SK-N-SH (cell line): ENCODE measurements around the gene VAPB. TPM values are rescaled to one million over a fixed set of nuclear protein-coding genes. Genes with fewer than 3 reads are reported as not detected.

Source experiments
- CTCF ChIA-PET: fragments of 300-600, 350-600 bp; formaldehyde crosslinking; extraction: SDS; loops from one replicate; lab custom pipeline; 2021; lab: Yijun Ruan, JAX
- POLR2A ChIA-PET: fragments of 350-600 bp; sonication (Branson Sonifier 250); formaldehyde crosslinking; extraction: SDS; loops from one replicate; lab custom pipeline; 2020; ENCODE audit warnings: antibody characterized with exemption, inconsistent platforms; lab: Yijun Ruan, JAX
- DNase-seq: peaks from one replicate; pipeline ENCODE4 v3.0.0; 2012
- H2AFZ ChIP-seq: fragments of 200-600 bp; sonication (generic); 2 replicates; pipeline ENCODE4 v1.8.1; 2016; ENCODE audit warnings: antibody characterized with exemption, mild to moderate bottlenecking, low read depth
- H3F3A ChIP-seq: fragments of 200-600 bp; sonication (generic); replicated peaks from 2 replicates; pipeline ENCODE3; 2016; ENCODE audit warnings: antibody characterized with exemption, mild to moderate bottlenecking; ENCODE audit not compliant: insufficient read depth
- H3K27ac ChIP-seq, 2 experiments: fragments of 200-500 bp in 1 of 2; fragments of 200-600 bp in 1 of 2; sonication (Bioruptor generic) in 1 of 2; sonication (generic), shearing (Covaris generic) in 1 of 2; 2 replicates each; pipeline versions ENCODE4 v1.5.1 to v1.6.1; 2014 to 2016; ENCODE audit warnings: low read depth in 2 of 2, inconsistent platforms in 1 of 2, low read length in 1 of 2, mild to moderate bottlenecking in 1 of 2, mixed read lengths in 1 of 2
- H3K27me3 ChIP-seq: fragments of 200-600 bp; sonication (generic), shearing (Covaris generic); 2 replicates; pipeline ENCODE4 v1.6.1; 2016; ENCODE audit warnings: mixed run types; ENCODE audit not compliant: insufficient read depth
- H3K36me3 ChIP-seq, 2 experiments: fragments of 200-500 bp in 1 of 2; fragments of 200-600 bp in 1 of 2; sonication (Bioruptor generic) in 1 of 2; sonication (generic) in 1 of 2; replicated peaks in 1 of 2; 2 replicates each; pipeline versions ENCODE3 to v1.5.1; 2014 to 2016; ENCODE audit warnings: low read length in 1 of 2, mild to moderate bottlenecking in 1 of 2; ENCODE audit not compliant: insufficient read depth in 2 of 2, control insufficient read depth in 1 of 2
- H3K4me1 ChIP-seq, 2 experiments: fragments of 200-500 bp in 1 of 2; fragments of 200-600 bp in 1 of 2; sonication (Bioruptor generic) in 1 of 2; sonication (generic), shearing (Covaris generic) in 1 of 2; 2 replicates each; pipeline versions ENCODE4 v1.5.1 to v1.6.1; 2014 to 2016; ENCODE audit warnings: low read depth in 1 of 2, low read length in 1 of 2, mixed run types in 1 of 2; ENCODE audit not compliant: insufficient read depth in 2 of 2, control insufficient read depth in 1 of 2
- H3K4me2 ChIP-seq: fragments of 200-600 bp; sonication (generic), shearing (Covaris generic); 2 replicates; pipeline ENCODE4 v1.6.1; 2017; ENCODE audit warnings: mixed run types
- H3K4me3 ChIP-seq, 2 experiments: fragments of 200-500 bp in 1 of 2; fragments of 200-600 bp in 1 of 2; sonication (Bioruptor generic) in 1 of 2; sonication (generic), shearing (Covaris generic) in 1 of 2; 2 replicates each; pipeline versions ENCODE4 v1.5.1 to v1.8.1; 2014 to 2016; ENCODE audit warnings: low read depth in 2 of 2, inconsistent platforms in 1 of 2, low read length in 1 of 2, mild to moderate bottlenecking in 1 of 2, mixed read lengths in 1 of 2, moderate library complexity in 1 of 2
- H3K79me2 ChIP-seq: fragments of 200-600 bp; sonication (generic); 2 replicates; pipeline ENCODE4 v1.8.1; 2017; ENCODE audit warnings: mild to moderate bottlenecking; ENCODE audit not compliant: insufficient read depth
- H3K9ac ChIP-seq: fragments of 200-600 bp; sonication (generic); 2 replicates; pipeline ENCODE4 v1.6.1; 2017; ENCODE audit warnings: mixed run types
- H3K9me2 ChIP-seq: fragments of 200-600 bp; sonication (generic); 2 replicates; pipeline ENCODE4 v1.6.1; 2017; ENCODE audit warnings: mixed run types
- H3K9me3 ChIP-seq: fragments of 200-600 bp; sonication (generic); 2 replicates; pipeline ENCODE4 v1.6.1; 2017; ENCODE audit warnings: mixed run types, mild to moderate bottlenecking, moderate library complexity
- H4K20me1 ChIP-seq: fragments of 200-600 bp; sonication (generic); 2 replicates; pipeline ENCODE4 v1.6.1; 2017; ENCODE audit warnings: mild to moderate bottlenecking, mixed run types; ENCODE audit not compliant: insufficient read depth
- CHD2 ChIP-seq: fragments of 150-350 bp; IDR thresholded peaks from 2 replicates; pipeline ENCODE4 v1.6.1; 2018; ENCODE audit warnings: low read length; ENCODE audit not compliant: partially characterized antibody
- EP300 ChIP-seq, 2 experiments: IDR thresholded peaks; 2 replicates each; pipeline versions ENCODE4 v1.4.0 to v1.6.1; 2012; ENCODE audit warnings: borderline replicate concordance in 1 of 2, low read depth in 1 of 2, low read length in 1 of 2
- EZH2phosphoT487 ChIP-seq: fragments of 200-600 bp; sonication (generic); IDR thresholded peaks from 2 replicates; pipeline ENCODE4 v1.6.1; 2017; ENCODE audit warnings: low read depth, mixed run types, mild to moderate bottlenecking, antibody characterized with exemption, moderate library complexity, borderline replicate concordance
- FOSL2 ChIP-seq: IDR thresholded peaks from 2 replicates; pipeline ENCODE4 v1.4.0; 2012; ENCODE audit warnings: low read depth, mild to moderate bottlenecking, moderate library complexity, borderline replicate concordance
- FOXJ3 ChIP-seq: sonication (generic); formaldehyde crosslinking; IDR thresholded peaks from 2 replicates; pipeline ENCODE4 v1.5.1; 2020; ENCODE audit warnings: mild to moderate bottlenecking, missing genetic modification reagents
- FOXM1 ChIP-seq: IDR thresholded peaks from 2 replicates; pipeline ENCODE4 v1.4.0; 2012; ENCODE audit warnings: low read depth, mild to moderate bottlenecking
- GATA2 ChIP-seq: sonication (generic); formaldehyde crosslinking; IDR thresholded peaks from 2 replicates; pipeline ENCODE4 v1.5.0; 2020; ENCODE audit warnings: mild to moderate bottlenecking, missing genetic modification reagents
- JUND ChIP-seq: IDR thresholded peaks from 2 replicates; pipeline ENCODE4 v1.4.0; 2012
- NFIC ChIP-seq: IDR thresholded peaks from 2 replicates; pipeline ENCODE4 v1.4.0; 2012; ENCODE audit warnings: borderline replicate concordance
- NRF1 ChIP-seq: IDR thresholded peaks from 2 replicates; pipeline ENCODE4 v1.6.1; 2012; ENCODE audit warnings: low read depth, mild to moderate bottlenecking, low read length
- POLR2AphosphoS5 ChIP-seq: IDR thresholded peaks from 2 replicates; pipeline ENCODE4 v1.6.1; 2012; ENCODE audit warnings: low read depth, low read length
- RFX5 ChIP-seq: IDR thresholded peaks from 2 replicates; pipeline ENCODE4 v1.6.1; 2012; ENCODE audit warnings: mild to moderate bottlenecking, improper control_type of control experiment, low read length
- SIN3A ChIP-seq: IDR thresholded peaks from 2 replicates; pipeline ENCODE4 v1.6.1; 2012; ENCODE audit warnings: low read depth, mild to moderate bottlenecking, low read length, moderate library complexity, borderline replicate concordance
- TAF1 ChIP-seq: IDR thresholded peaks from 2 replicates; pipeline ENCODE4 v1.6.1; 2012; ENCODE audit warnings: low read depth, mild to moderate bottlenecking, low read length, moderate library complexity, borderline replicate concordance
- TCF12 ChIP-seq: IDR thresholded peaks from 2 replicates; pipeline ENCODE4 v1.4.0; 2012
- YY1 ChIP-seq: IDR thresholded peaks from 2 replicates; pipeline ENCODE4 v1.4.0; 2012; ENCODE audit warnings: low read depth, mild to moderate bottlenecking
- WGBS: methylation state at CpG from one replicate; pipeline ENCODE4 v1.1.6; 2017; ENCODE audit warnings: low lambda C conversion rate; 5-methylcytosine and 5-hydroxymethylcytosine counted together
- polyA plus RNA-seq, 3 experiments: library from polyadenylated mRNA; depleted of rRNA; stranded (reverse); fragments of >200 nt; gene quantifications; 2 replicates each; pipeline ENCODE4 v1.2.3, GENCODE V29; 2012
- TF ChIP-seq, protein P1 (sequence below): IDR thresholded peaks from 2 replicates; pipeline ENCODE4; 2012
- TF ChIP-seq, protein P2 (sequence below): IDR thresholded peaks from 2 replicates; pipeline ENCODE4 v1.6.1; 2012; ENCODE audit warnings: mild to moderate bottlenecking, low read depth, low read length, moderate library complexity
- TF ChIP-seq, protein P3 (sequence below): IDR thresholded peaks from 2 replicates; pipeline ENCODE4 v1.4.0; 2012; ENCODE audit warnings: low read depth
- TF ChIP-seq, protein P4 (sequence below): fragments of 150-350 bp; IDR thresholded peaks from 2 replicates; pipeline ENCODE4 v1.6.1; 2016; ENCODE audit warnings: mild to moderate bottlenecking, low read depth, low read length
- TF ChIP-seq, protein P5 (sequence below): fragments of 200-600 bp; sonication (generic); IDR thresholded peaks from 2 replicates; pipeline ENCODE4 v1.6.1; 2017; ENCODE audit warnings: antibody characterized with exemption, mild to moderate bottlenecking, moderate library complexity

Gene VAPB
- polyA plus RNA-seq, 1 of the 3 experiments (the other 2 are of a cell fraction), result 16.9 TPM

DNA sequence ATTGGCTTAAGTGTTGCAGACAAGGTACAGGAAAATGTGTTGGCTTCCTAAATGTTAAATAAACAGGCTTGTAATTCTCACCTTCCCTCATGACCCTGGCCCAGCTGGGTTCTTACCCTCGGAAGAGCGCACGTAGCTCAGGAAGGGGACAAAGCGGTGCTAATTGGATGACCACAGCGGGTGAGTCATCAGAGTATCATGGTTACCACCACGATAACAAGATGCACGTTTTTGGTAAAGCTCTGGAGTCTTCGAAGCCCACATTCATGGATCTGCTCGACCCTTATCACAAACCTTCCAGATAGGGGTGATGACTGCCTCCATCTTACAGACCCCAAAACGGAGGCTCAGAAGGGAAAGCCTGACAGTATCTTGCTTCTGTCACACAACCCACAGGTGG lies 93.4 kb downstream of the VAPB start:
- Histone ChIP-seq H3K27me3 (no peaks in the 10 kb centered on the region), H3K9me2 (no peaks in the 10 kb centered on the region), H3F3A (no peaks in the 10 kb centered on the region), H3K9me3 (peaks cover 32% of the 10 kb centered on the region), H3K4me3 (no peak overlapping the region), H4K20me1 (no peaks in the 10 kb centered on the region), H3K36me3 (peaks cover 0 to 2% of the 10 kb centered on the region in 2 experiments), H3K79me2 (no peaks in the 10 kb centered on the region)
- CTCF ChIA-PET, result interaction anchor here (1.4 kb wide), 1 partner anchor 9 kb away, joined by 3 read pairs; no protein-coding TSS in a partner anchor
- TF ChIP-seq FOSL2, result no peak
- no peak for TF ChIP-seq EP300 (IDR thresholded peaks at IDR 0.05; ENCODE audit: borderline replicate concordance in 1 of 2, low read depth in 1 of 2, low read length in 1 of 2)
- TF ChIP-seq YY1, result no peak
- no peak for TF ChIP-seq EZH2phosphoT487
- no peak for TF ChIP-seq NRF1
- no peak for TF ChIP-seq JUND
- no peak for TF ChIP-seq FOXJ3 (CRISPR knock-in tag)
- TF ChIP-seq, protein P1, sequence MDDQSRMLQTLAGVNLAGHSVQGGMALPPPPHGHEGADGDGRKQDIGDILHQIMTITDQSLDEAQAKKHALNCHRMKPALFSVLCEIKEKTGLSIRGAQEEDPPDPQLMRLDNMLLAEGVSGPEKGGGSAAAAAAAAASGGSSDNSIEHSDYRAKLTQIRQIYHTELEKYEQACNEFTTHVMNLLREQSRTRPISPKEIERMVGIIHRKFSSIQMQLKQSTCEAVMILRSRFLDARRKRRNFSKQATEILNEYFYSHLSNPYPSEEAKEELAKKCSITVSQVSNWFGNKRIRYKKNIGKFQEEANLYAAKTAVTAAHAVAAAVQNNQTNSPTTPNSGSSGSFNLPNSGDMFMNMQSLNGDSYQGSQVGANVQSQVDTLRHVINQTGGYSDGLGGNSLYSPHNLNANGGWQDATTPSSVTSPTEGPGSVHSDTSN, result no peak
- no peak for TF ChIP-seq CHD2
- no peak for TF ChIP-seq TCF12
- TF ChIP-seq TAF1, result no peak
- TF ChIP-seq, protein P2, sequence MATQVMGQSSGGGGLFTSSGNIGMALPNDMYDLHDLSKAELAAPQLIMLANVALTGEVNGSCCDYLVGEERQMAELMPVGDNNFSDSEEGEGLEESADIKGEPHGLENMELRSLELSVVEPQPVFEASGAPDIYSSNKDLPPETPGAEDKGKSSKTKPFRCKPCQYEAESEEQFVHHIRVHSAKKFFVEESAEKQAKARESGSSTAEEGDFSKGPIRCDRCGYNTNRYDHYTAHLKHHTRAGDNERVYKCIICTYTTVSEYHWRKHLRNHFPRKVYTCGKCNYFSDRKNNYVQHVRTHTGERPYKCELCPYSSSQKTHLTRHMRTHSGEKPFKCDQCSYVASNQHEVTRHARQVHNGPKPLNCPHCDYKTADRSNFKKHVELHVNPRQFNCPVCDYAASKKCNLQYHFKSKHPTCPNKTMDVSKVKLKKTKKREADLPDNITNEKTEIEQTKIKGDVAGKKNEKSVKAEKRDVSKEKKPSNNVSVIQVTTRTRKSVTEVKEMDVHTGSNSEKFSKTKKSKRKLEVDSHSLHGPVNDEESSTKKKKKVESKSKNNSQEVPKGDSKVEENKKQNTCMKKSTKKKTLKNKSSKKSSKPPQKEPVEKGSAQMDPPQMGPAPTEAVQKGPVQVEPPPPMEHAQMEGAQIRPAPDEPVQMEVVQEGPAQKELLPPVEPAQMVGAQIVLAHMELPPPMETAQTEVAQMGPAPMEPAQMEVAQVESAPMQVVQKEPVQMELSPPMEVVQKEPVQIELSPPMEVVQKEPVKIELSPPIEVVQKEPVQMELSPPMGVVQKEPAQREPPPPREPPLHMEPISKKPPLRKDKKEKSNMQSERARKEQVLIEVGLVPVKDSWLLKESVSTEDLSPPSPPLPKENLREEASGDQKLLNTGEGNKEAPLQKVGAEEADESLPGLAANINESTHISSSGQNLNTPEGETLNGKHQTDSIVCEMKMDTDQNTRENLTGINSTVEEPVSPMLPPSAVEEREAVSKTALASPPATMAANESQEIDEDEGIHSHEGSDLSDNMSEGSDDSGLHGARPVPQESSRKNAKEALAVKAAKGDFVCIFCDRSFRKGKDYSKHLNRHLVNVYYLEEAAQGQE, result no peak
- TF ChIP-seq NFIC, result no peak
- TF ChIP-seq, all 33 proteins: peak for 0
- Histone ChIP-seq H2AFZ (no peak overlapping the region), H3K9ac (no peak overlapping the region), H3K4me1 (no peaks in the 10 kb centered on the region), H3K27ac (no peak overlapping the region), H3K4me2 (no peak overlapping the region)
- POLR2A ChIA-PET, result no interaction called here
- WGBS, result 77% methylated on average over 10 of the region's 10 CpGs
- no peak for DNase-seq

DNA sequence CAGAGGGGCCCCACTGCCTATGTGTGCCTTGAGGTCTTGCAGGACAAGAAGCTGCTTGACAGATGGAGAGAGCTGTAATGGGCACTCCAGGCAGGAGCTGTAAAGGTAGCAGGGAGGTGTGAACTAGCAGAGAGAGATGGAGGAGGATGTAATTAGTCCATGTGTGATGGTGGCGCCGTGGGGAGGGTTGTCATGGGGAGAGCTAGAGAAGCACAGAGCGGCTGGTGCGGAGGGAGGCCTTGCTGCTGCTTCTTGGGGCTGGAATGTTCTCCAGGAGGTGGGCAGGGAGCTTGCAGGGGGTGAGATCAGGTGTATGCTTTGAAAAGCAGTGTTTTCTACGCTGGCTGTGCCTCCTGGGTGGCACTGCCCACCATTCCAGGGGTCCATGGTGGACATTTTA lies 94.0 kb downstream of the VAPB start:
- ChIA-PET CTCF (no interaction called here), POLR2A (no interaction called here)
- DNase-seq, result no peak
- Histone ChIP-seq H2AFZ (no peak overlapping the region), H3K27ac (no peak overlapping the region), H3K9me2 (no peaks in the 10 kb centered on the region), H3K9ac (no peak overlapping the region), H4K20me1 (no peaks in the 10 kb centered on the region), H3K79me2 (no peaks in the 10 kb centered on the region), H3F3A (no peaks in the 10 kb centered on the region), H3K9me3 (peaks cover 34% of the 10 kb centered on the region), H3K4me3 (no peak overlapping the region), H3K27me3 (no peaks in the 10 kb centered on the region), H3K36me3 (peaks cover 0 to 2% of the 10 kb centered on the region in 2 experiments), H3K4me2 (no peak overlapping the region), H3K4me1 (no peaks in the 10 kb centered on the region)
- 76% methylated on average over 5 of the region's 5 CpGs for WGBS
- no peak for TF ChIP-seq EZH2phosphoT487
- no peak for TF ChIP-seq GATA2 (CRISPR knock-in tag)
- TF ChIP-seq JUND, result no peak
- TF ChIP-seq SIN3A, result no peak
- no peak for TF ChIP-seq FOXM1
- TF ChIP-seq POLR2AphosphoS5, result no peak
- no peak for TF ChIP-seq NFIC
- TF ChIP-seq EP300 (IDR thresholded peaks at IDR 0.05; ENCODE audit: borderline replicate concordance in 1 of 2, low read depth in 1 of 2, low read length in 1 of 2), result no peak
- TF ChIP-seq FOSL2, result no peak
- TF ChIP-seq RFX5, result no peak
- no peak for TF ChIP-seq FOXJ3 (CRISPR knock-in tag)
- TF ChIP-seq, protein P3, sequence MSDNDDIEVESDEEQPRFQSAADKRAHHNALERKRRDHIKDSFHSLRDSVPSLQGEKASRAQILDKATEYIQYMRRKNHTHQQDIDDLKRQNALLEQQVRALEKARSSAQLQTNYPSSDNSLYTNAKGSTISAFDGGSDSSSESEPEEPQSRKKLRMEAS, result no peak
- TF ChIP-seq, protein P4, sequence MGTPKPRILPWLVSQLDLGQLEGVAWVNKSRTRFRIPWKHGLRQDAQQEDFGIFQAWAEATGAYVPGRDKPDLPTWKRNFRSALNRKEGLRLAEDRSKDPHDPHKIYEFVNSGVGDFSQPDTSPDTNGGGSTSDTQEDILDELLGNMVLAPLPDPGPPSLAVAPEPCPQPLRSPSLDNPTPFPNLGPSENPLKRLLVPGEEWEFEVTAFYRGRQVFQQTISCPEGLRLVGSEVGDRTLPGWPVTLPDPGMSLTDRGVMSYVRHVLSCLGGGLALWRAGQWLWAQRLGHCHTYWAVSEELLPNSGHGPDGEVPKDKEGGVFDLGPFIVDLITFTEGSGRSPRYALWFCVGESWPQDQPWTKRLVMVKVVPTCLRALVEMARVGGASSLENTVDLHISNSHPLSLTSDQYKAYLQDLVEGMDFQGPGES, result no peak
- TF ChIP-seq, protein P5, sequence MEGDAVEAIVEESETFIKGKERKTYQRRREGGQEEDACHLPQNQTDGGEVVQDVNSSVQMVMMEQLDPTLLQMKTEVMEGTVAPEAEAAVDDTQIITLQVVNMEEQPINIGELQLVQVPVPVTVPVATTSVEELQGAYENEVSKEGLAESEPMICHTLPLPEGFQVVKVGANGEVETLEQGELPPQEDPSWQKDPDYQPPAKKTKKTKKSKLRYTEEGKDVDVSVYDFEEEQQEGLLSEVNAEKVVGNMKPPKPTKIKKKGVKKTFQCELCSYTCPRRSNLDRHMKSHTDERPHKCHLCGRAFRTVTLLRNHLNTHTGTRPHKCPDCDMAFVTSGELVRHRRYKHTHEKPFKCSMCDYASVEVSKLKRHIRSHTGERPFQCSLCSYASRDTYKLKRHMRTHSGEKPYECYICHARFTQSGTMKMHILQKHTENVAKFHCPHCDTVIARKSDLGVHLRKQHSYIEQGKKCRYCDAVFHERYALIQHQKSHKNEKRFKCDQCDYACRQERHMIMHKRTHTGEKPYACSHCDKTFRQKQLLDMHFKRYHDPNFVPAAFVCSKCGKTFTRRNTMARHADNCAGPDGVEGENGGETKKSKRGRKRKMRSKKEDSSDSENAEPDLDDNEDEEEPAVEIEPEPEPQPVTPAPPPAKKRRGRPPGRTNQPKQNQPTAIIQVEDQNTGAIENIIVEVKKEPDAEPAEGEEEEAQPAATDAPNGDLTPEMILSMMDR, result no peak
